Embryonic facial prominence (tissue), 1 donor: ENCODE measurements around the gene ZFYVE21.

Experiments used
- DNase-seq: peaks from one replicate; pipeline ENCODE4 v3.0.0-alpha.2; 2016; ENCODE audit errors: extremely low spot score

Gene ZFYVE21

DNA sequence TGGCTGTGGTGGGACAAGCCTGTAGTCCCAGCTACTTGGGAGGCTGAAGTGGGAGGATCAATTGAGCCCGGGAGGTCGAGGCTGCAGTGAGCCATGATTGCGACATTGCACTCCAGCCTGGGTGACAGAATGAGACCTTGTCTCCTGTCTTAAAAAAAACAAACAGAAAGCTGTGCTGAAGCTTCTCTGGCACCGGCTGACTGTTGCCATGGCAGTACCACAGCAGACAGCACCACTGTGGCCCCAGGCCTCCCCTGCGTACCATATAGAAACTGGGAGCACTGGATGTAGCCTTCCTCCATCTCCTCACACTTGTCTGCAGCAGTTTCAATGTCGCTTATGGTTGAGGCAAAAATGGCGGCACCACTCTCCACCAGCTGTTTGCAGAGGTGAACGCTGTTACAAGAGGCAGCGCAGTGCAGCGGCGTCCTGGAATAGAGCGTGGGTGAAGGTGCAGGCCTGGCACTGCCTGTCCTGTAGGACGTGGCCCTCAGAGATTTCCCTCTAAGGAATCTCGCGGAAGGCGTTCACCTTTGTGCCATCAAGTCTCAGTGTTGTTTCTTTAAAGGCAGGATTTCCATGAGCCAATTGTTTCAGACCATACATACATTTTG is 21.9 kb downstream of the ZFYVE21 start:
- DNase-seq: no peak

DNA sequence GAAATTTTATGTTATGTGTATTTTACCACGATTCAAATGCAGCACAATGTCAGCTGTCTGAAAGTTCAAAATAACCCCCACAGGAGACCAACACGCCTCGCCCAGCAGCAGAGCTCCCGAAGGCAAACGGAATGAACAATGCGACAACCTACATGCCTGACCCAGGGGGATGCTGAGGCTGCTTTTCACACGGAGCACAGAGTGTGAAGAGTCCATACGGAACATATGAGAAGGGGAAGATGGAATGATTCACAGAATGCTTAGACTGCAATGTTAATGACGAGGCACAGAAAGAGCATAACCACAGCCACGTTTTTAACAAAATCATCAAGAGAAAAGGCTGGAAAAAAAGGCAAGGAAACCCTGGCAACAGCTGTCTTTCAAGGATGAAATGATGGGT is 22.6 kb downstream of the ZFYVE21 start:
- no peak for DNase-seq

- DNase-seq: no peak
Observed at GRCh38 chr14:103738701-103739451, 23.3 kb downstream of the ZFYVE21 start.

- DNase-seq: no peak
Observed at GRCh38 chr14:103739466-103739792, 23.8 kb downstream of the ZFYVE21 start.

DNA sequence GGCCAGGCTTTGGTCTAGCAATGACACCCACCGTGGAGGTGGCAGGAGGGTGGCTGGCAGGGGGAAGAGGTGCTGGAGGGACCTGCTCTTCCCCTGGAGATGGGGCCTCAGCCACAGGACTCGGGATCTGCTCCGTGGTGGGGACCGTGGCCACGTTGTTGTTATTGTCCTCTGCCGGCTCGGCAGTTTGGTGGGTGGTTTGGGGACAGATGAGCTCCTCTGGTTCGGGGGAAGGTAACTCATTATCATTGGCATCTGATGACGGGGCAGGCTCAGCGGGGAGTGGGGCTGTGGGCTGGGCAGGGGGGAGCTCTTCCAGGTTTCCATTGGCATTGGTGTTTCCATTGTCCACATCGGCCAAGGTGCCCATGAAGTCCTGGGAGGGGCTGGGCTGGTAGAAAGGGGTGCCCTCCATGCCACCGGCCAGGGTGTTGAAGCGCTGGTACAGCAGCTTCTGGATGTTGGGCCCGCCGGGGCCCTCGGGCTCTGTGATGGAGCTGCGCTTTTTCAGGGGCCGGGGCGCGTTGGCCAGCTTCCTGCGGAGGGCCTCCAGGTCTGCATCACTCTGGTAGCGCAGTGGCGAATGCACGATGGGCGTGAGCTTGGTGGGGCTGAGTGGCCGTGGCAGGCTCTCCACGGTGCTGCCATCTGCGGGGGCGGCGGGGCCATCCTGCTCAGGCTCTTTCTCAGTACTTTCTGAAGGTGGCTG is 24.3 kb downstream of the ZFYVE21 start:
- DNase-seq: no peak

- DNase-seq: no peak
Observed at GRCh38 chr14:103740991-103741689, 25.5 kb downstream of the ZFYVE21 start.

GRCh38 chr14:103741876-103742275 is 26.3 kb downstream of the ZFYVE21 start:
- no peak for DNase-seq

- no peak for DNase-seq
Observed at GRCh38 chr14:103742499-103743255, 27.1 kb downstream of the ZFYVE21 start.

DNA sequence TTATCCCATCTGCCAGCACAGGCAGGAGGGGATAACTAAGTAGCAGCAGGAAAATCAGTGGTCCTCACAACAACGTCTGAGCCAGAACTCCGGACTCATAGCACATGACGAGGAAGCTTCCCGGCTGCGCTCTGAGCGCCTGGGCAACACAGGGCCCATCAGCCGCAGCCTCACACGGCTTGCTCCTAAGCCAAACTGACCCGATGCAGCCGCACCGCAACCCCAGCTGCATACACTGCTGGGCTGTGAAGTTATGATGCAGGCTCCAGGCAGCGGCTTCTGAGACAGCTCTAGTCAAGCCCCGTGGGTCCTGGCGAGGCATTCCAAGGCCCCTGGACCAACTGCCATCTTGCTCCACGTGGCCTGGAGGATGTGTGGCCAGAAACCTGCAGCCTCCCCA is 28.1 kb downstream of the ZFYVE21 start:
- DNase-seq: no peak

DNA sequence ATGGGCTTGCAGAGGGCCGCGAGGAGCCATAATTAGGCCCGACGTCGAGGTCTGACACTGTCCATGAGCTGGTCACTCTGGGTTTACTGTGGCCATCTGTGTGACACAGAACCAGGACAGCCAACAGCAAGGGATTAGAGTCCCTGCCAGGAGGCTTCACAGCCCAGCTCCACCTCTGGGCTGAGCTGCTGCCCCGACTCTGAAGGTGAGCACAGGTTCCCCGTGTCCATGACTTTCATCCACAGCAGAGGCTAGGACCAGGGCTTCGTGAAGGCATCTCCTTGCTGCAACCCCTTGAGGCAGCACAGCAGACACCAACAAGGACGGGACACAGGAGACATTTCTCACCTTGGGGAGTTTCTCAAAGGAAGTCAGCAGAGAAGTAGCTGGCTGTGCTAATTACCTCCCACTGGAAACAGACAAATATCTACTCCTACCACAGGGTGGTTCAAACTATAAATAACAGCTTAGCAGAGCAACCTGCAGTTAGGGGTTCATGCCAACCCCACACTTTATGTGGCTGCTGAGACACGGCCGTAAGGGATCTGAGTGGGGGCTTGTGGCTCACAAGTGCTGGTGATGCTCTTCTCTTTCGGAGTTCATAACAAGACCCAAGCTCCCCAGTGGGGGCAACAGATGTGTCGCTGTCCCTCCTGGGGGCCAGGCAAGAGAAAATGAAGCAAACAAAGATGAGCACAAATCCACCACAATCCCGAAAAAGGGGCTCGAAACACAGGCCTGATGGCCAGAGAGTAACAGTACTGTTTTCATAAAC is 29.2 kb downstream of the ZFYVE21 start:
- no peak for DNase-seq

GRCh38 chr14:103745424-103745823 is 29.8 kb downstream of the ZFYVE21 start:
- DNase-seq: no peak

GRCh38 chr14:103746701-103747100 is 31.1 kb downstream of the ZFYVE21 start:
- DNase-seq: no peak

DNA sequence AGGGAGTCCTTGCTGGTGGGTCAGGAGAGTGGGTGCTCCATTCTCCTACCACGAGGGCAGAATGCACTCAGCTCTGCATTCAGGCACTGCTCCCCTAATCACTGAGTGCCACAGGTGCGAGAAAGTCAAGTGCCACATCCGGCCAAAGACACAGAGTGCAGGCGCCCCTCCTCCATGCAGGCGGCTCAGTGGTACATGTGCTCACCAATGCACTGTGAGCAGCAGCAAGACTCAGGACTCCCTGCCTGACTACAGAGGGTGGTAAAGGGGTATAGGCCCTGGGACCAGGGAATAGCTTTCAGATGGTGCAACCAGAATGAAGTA is 32.9 kb downstream of the ZFYVE21 start:
- DNase-seq: no peak

GRCh38 chr14:103749452-103749851 is 33.8 kb downstream of the ZFYVE21 start:
- no peak for DNase-seq

GRCh38 chr14:103749860-103750259 is 34.2 kb downstream of the ZFYVE21 start:
- DNase-seq: no peak

DNA sequence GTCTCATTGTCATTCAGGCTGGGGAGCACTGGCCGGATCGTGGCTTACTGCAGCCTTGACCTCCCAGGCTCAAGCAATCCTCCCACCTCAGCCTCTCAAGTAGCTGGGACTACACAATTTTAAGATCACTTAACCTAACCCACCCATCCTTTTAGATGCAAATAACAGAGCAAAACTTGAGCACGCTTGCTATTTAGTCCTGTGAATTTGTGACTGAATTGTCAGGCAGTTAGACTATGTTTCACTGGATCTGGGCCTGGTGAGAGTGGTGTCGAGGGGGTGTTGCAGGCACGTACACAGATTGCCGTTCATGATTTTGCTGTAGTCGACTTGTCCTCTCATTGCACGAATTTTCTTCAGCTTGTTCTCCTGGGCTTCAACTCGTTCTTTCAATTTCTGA is 38.2 kb downstream of the ZFYVE21 start:
- no peak for DNase-seq

DNA sequence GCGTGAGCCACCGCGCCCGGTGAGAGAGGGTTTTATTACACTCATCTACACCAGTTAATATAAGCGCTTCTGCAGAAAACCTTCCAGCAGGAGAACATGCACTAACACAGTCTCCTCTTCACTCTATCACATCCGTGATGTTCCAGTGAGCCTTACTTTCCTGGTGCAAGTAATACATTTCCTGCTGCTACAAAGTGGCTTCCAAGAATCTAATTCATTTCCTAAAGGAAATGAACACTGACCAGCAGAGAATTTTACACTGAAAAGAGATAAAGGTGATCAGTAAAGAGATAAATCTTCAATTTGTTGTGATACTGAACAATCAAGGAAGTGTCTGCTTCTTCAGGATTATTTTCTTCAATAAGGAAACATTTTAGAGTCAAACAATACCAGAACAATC is 39.5 kb downstream of the ZFYVE21 start:
- DNase-seq: no peak

GRCh38 chr14:103758059-103758776 is 42.6 kb downstream of the ZFYVE21 start:
- no peak for DNase-seq

DNA sequence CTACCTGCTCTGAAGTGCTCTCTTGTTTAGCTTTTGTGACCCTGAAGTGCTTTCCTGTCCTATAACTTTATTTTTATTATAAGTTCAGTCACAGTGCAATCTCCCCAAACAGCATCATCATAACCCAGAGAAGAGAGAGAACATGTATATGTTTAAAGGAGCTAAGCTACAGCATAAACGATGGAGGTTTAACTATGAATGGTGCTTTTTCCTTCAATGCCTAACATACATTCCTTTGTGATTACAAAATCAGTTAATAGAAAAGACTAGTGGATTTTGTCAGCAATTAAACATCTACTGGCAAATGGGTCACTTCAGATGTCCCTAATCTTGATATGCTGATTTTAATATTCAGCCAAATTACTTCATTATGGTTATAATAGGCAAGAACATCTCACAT is 46.4 kb downstream of the ZFYVE21 start:
- no peak for DNase-seq

- no peak for DNase-seq
Observed at GRCh38 chr14:103762541-103762940, 46.9 kb downstream of the ZFYVE21 start.
